H1 (cell line): ENCODE data around the gene DENND5B. TPM values are rescaled to one million over a fixed set of nuclear protein-coding genes. Genes with fewer than 3 reads are reported as not detected.
"Not testable (repeated sequence)": the region's sequence is repeated elsewhere in the genome, so short reads cannot be mapped to it uniquely, and the experiment has no call there.

Experiments used
- CTCF ChIA-PET: fragments of 300-600 bp; sonication (Branson Sonifier 250); formaldehyde crosslinking; loops from one replicate; lab custom pipeline; 2021; ENCODE audit not compliant: partially characterized antibody; lab: Charles Lee
- POLR2A ChIA-PET: fragments of 300-600 bp; sonication (Branson Sonifier 250); formaldehyde crosslinking; loops from one replicate; lab custom pipeline; 2021; ENCODE audit warnings: inconsistent platforms; ENCODE audit not compliant: partially characterized antibody; lab: Charles Lee
- DNase-seq, 2 experiments: peaks; one replicate each; pipeline versions ENCODE4 v3.0.0 to v3.0.0-alpha.2; 2010 to 2022; ENCODE audit warnings: low spot score in 2 of 2, low read depth in 1 of 2, mixed read lengths in 1 of 2
- FAIRE-seq: peaks from 2 replicates; lab custom pipeline; 2011; peaks lifted over from hg19 to GRCh38; lab: Jason Lieb, UNC
- H2AFZ ChIP-seq: 2 replicates; pipeline ENCODE4 v1.8.1; 2012; ENCODE audit warnings: low read length, inconsistent platforms
- H2AK5ac ChIP-seq: 2 replicates; pipeline ENCODE4 v1.6.1; 2013; ENCODE audit warnings: low read depth, low read length
- H2BK120ac ChIP-seq: replicated peaks from 2 replicates; pipeline ENCODE3; 2013; ENCODE audit warnings: low read depth, low read length, inconsistent platforms
- H2BK12ac ChIP-seq: 2 replicates; pipeline ENCODE4 v1.6.1; 2013; ENCODE audit warnings: low read depth, low read length
- H2BK15ac ChIP-seq: 2 replicates; pipeline ENCODE4 v1.6.1; 2013; ENCODE audit warnings: low read length
- H2BK20ac ChIP-seq: 2 replicates; pipeline ENCODE4 v1.6.1; 2013; ENCODE audit warnings: low read length
- H2BK5ac ChIP-seq: 2 replicates; pipeline ENCODE4 v1.6.1; 2013; ENCODE audit warnings: low read depth, low read length
- H3K14ac ChIP-seq: 2 replicates; pipeline ENCODE4 v1.6.1; 2013; ENCODE audit warnings: inconsistent platforms; ENCODE audit not compliant: insufficient read length
- H3K18ac ChIP-seq: 2 replicates; pipeline ENCODE4 v1.6.1; 2013; ENCODE audit warnings: low read length; ENCODE audit errors: extremely low read depth
- H3K23ac ChIP-seq: 2 replicates; pipeline ENCODE4 v1.6.1; 2013; ENCODE audit warnings: inconsistent platforms; ENCODE audit not compliant: insufficient read length
- H3K23me2 ChIP-seq: 2 replicates; pipeline ENCODE4 v1.6.1; 2013; ENCODE audit warnings: low read depth, low read length
- H3K27ac ChIP-seq: 2 replicates; pipeline ENCODE4 v1.6.1; 2011; ENCODE audit warnings: low read depth, low read length, inconsistent platforms
- H3K27me3 ChIP-seq, 4 experiments: replicated peaks in 1 of 4; 1 replicate in 1 of 4; 2 replicates in 3 of 4; pipeline versions ENCODE4 v1.6.1 to v1.8.1; 2011 to 2013; ENCODE audit warnings: low read length in 3 of 4, mild to moderate bottlenecking in 3 of 4, inconsistent platforms in 2 of 4, mixed read lengths in 2 of 4, moderate library complexity in 1 of 4; ENCODE audit not compliant: control insufficient read depth in 3 of 4, insufficient read depth in 3 of 4; ENCODE audit errors: extremely low read depth in 1 of 4
- H3K36me3 ChIP-seq, 4 experiments: 2 replicates each; pipeline versions ENCODE4 v1.6.1 to v1.8.1; 2011 to 2013; ENCODE audit warnings: mild to moderate bottlenecking in 4 of 4, low read length in 3 of 4, moderate library complexity in 2 of 4, control low read depth in 1 of 4, inconsistent platforms in 1 of 4; ENCODE audit not compliant: insufficient read depth in 4 of 4, control insufficient read depth in 2 of 4
- H3K4ac ChIP-seq: replicated peaks from 2 replicates; pipeline ENCODE3; 2013; ENCODE audit warnings: low read length, low read depth, mixed read lengths, inconsistent platforms; ENCODE audit not compliant: insufficient read length
- H3K4me1 ChIP-seq, 4 experiments: replicated peaks in 1 of 4; 1 replicate in 1 of 4; 2 replicates in 3 of 4; pipeline versions ENCODE4 v1.6.1 to v1.8.1; 2011 to 2013; ENCODE audit warnings: low read length in 3 of 4, inconsistent platforms in 2 of 4, mixed read lengths in 1 of 4; ENCODE audit not compliant: insufficient read depth in 4 of 4, control insufficient read depth in 3 of 4
- H3K4me2 ChIP-seq, 2 experiments: 2 replicates each; pipeline versions ENCODE4 v1.6.1 to v1.8.1; 2011 to 2013; ENCODE audit warnings: low read depth in 2 of 2, low read length in 2 of 2, control low read depth in 1 of 2, inconsistent platforms in 1 of 2, mild to moderate bottlenecking in 1 of 2; ENCODE audit not compliant: insufficient read depth in 1 of 2
- H3K4me3 ChIP-seq, 4 experiments: fragments of 200-600, 300-600 bp in 1 of 4; sonication (generic), shearing (Covaris generic), sonication (Bioruptor Twin) in 1 of 4; 2 replicates each; pipeline versions ENCODE4 v1.5.1 to v1.8.1; 2011 to 2016; ENCODE audit warnings: low read length in 4 of 4, low read depth in 3 of 4, control low read depth in 2 of 4, inconsistent platforms in 2 of 4, mild to moderate bottlenecking in 2 of 4, mixed read lengths in 1 of 4, moderate library complexity in 1 of 4; ENCODE audit not compliant: insufficient read depth in 2 of 4; ENCODE audit errors: extremely low read depth in 1 of 4
- H3K56ac ChIP-seq: replicated peaks from 2 replicates; pipeline ENCODE3; 2013; ENCODE audit warnings: low read depth, mild to moderate bottlenecking, mixed read lengths, low read length, inconsistent platforms; ENCODE audit not compliant: insufficient read length
- H3K79me1 ChIP-seq: 2 replicates; pipeline ENCODE4 v1.6.1; 2013; ENCODE audit warnings: low read depth, low read length, control low read depth
- H3K79me2 ChIP-seq, 2 experiments: 2 replicates each; pipeline versions ENCODE4 v1.6.1 to v1.8.1; 2012 to 2013; ENCODE audit warnings: low read length in 2 of 2, mild to moderate bottlenecking in 2 of 2, inconsistent platforms in 1 of 2; ENCODE audit not compliant: insufficient read depth in 2 of 2, control insufficient read depth in 1 of 2
- H3K9ac ChIP-seq, 4 experiments: replicated peaks in 1 of 4; 1 replicate in 1 of 4; 2 replicates in 3 of 4; pipeline versions ENCODE4 v1.6.1 to v1.8.1; 2011 to 2013; ENCODE audit warnings: low read depth in 3 of 4, low read length in 3 of 4, control low read depth in 2 of 4, mild to moderate bottlenecking in 2 of 4, moderate library complexity in 2 of 4, inconsistent platforms in 1 of 4; ENCODE audit errors: extremely low read depth in 1 of 4
- H3K9me3 ChIP-seq, 2 experiments: 2 replicates each; pipeline versions ENCODE4 v1.6.1 to v1.8.1; 2012 to 2013; ENCODE audit warnings: mild to moderate bottlenecking in 2 of 2, moderate library complexity in 2 of 2, control low read depth in 1 of 2, inconsistent platforms in 1 of 2, low read depth in 1 of 2, low read length in 1 of 2, mixed read lengths in 1 of 2; ENCODE audit not compliant: insufficient read depth in 2 of 2
- H4K20me1 ChIP-seq, 2 experiments: replicated peaks in 1 of 2; 2 replicates each; pipeline versions ENCODE3 to v1.8.1; 2011 to 2013; ENCODE audit warnings: inconsistent platforms in 2 of 2, low read length in 2 of 2, mild to moderate bottlenecking in 1 of 2; ENCODE audit not compliant: insufficient read depth in 2 of 2, control insufficient read depth in 1 of 2
- H4K5ac ChIP-seq: 2 replicates; pipeline ENCODE4 v1.6.1; 2013; ENCODE audit warnings: low read length, low read depth, mixed read lengths, inconsistent platforms; ENCODE audit not compliant: insufficient read length
- H4K8ac ChIP-seq: 2 replicates; pipeline ENCODE4 v1.8.0; 2013; ENCODE audit warnings: mild to moderate bottlenecking, moderate library complexity, low read length, inconsistent platforms; ENCODE audit not compliant: insufficient read depth; ENCODE audit errors: extremely low read depth
- H4K91ac ChIP-seq: replicated peaks from 2 replicates; pipeline ENCODE3; 2013; ENCODE audit warnings: low read length, mixed read lengths, inconsistent platforms; ENCODE audit not compliant: insufficient read length
- whole genome bisulfite sequencing, 2 experiments: shearing (Covaris generic) in 1 of 2; methylation state at CpG; one replicate each; pipeline versions ENCODE4 v1.1.6 to v1.1.7; 2013 to 2015; ENCODE audit warnings: low lambda C conversion rate in 2 of 2, mixed read lengths in 2 of 2, inconsistent platforms in 1 of 2, low coverage in 1 of 2, missing lambda C conversion rate in 1 of 2; ENCODE audit not compliant: insufficient replicate concordance in 2 of 2, insufficient coverage in 1 of 2, insufficient read length in 1 of 2; ENCODE audit errors: extremely low coverage in 1 of 2, missing lambda C conversion rate in 1 of 2; 5-methylcytosine and 5-hydroxymethylcytosine counted together
- polyA plus RNA-seq, 7 experiments: library from polyadenylated mRNA; depleted of rRNA in 3 of 7; stranded (reverse) in 5 of 7; unstranded in 2 of 7; fragments of >200 nt in 5 of 7; fragments of 200-250 nt in 2 of 7; gene quantifications; 1 replicate in 5 of 7; 2 replicates in 1 of 7; 4 replicates in 1 of 7; pipeline versions ENCODE4 v1.2.1 to v1.2.3, GENCODE V29; 2011 to 2013; ENCODE audit warnings: missing spikeins in 2 of 7, mixed read lengths in 2 of 7
- total RNA-seq: library from RNA; stranded (reverse); fragmentation: NEBNext Ultra II Directional; extraction: Animal tissue kit (Norgen Biotek cat#: 25700); gene quantifications from 2 replicates; pipeline ENCODE4 v1.2.1, GENCODE V29; 2021

The DENND5B gene
- total and polyA plus RNA-seq, 2 of the 8 experiments (the other 6 are each of a cell fraction or from before 2014, with no cell fraction given): 13.4 to 20.2 TPM

- not testable (repeated sequence) for H3K4me2 ChIP-seq, H2BK12ac ChIP-seq, H3K23me2 ChIP-seq, H2AFZ ChIP-seq, H2BK120ac ChIP-seq, H2BK20ac ChIP-seq, H3K4ac ChIP-seq, H4K91ac ChIP-seq, H2AK5ac ChIP-seq, H4K5ac ChIP-seq, H3K18ac ChIP-seq, H3K9me3 ChIP-seq, H3K36me3 ChIP-seq, H3K56ac ChIP-seq, H3K27ac ChIP-seq, H3K4me3 ChIP-seq, H2BK5ac ChIP-seq, H4K20me1 ChIP-seq, H3K27me3 ChIP-seq, H2BK15ac ChIP-seq, H3K14ac ChIP-seq, H3K23ac ChIP-seq, H3K79me2 ChIP-seq, H3K9ac ChIP-seq, H4K8ac ChIP-seq, H3K4me1 ChIP-seq, FAIRE-seq, DNase-seq, H3K79me1 ChIP-seq
- 98% methylated on average over 7 of the region's 7 CpGs; no CpG with 5 or more reads in 1 of the 2 experiments for WGBS, 2 experiments
- ChIA-PET POLR2A (interaction anchor here (0.6 to 1.6 kb wide), 3 partner anchors 9 to 89 kb away, joined by 3 read pairs; no protein-coding TSS in a partner anchor), CTCF (interaction anchor here (0.9 to 1.3 kb wide), 2 partner anchors 72 to 178 kb away, joined by 3 read pairs; no protein-coding TSS in a partner anchor)
Observed at GRCh38 chr12:31475610-31476009, 115.3 kb downstream of the DENND5B start.
